ENCODE results near the gene DDR1. TPM values are rescaled to one million over a fixed set of nuclear protein-coding genes. Genes with fewer than 3 reads are reported as not detected.
"Not testable (repeated sequence)": the region's sequence is repeated elsewhere in the genome, so short reads cannot be mapped to it uniquely, and the experiment has no call there.

The DDR1 gene
- total RNA-seq, 2 experiments from 2014 or later: 6.5 to 6.6 TPM

- ChIA-PET POLR2A (no interaction called here), CTCF (interaction anchor here (0.9 kb wide), 1 partner anchor 161 kb away, joined by 3 read pairs; no protein-coding TSS in a partner anchor)
- DNase-seq: no peak
- H3K27me3 Mint-ChIP-seq: no peaks in the 10 kb centered on the region
- peaks cover 81% of the 10 kb centered on the region for H3K36me3 Mint-ChIP-seq (ENCODE audit: low read depth)
- Histone ChIP-seq H3K27ac (ENCODE audit: low read depth in 1 of 2, low read length in 2 of 2) (no peak overlapping the region), H3K4me1 (ENCODE audit: insufficient read depth, low read length) (peaks cover 16% of the 10 kb centered on the region), H3K4me3 (ENCODE audit: low read length) (no peak overlapping the region), H3K9me3 (ENCODE audit: control insufficient read depth in 1 of 2, insufficient read depth in 1 of 2, low read length in 2 of 2) (no peaks in the 10 kb centered on the region), H3K27me3 (ENCODE audit: control insufficient read depth in 1 of 2, insufficient read depth in 2 of 2, low read length in 2 of 2) (no peaks in the 10 kb centered on the region), H3K36me3 (ENCODE audit: insufficient read depth, low read length) (peaks cover 64% of the 10 kb centered on the region)
- no peaks in the 10 kb centered on the region for H3K9me3 Mint-ChIP-seq
- H3K4me1 Mint-ChIP-seq (ENCODE audit: low read depth): peaks cover 15% of the 10 kb centered on the region
- no peak for ATAC-seq (ENCODE audit: poor library complexity)
- TF ChIP-seq CTCF (IDR thresholded peaks at IDR 0.05): no peak
- no peak overlapping the region for H3K4me3 Mint-ChIP-seq
- intact Hi-C loops (cut with DNase I, micrococcal nuclease): loop anchor here in 1 of 2 experiments (5.0 to 10.0 kb wide), 2 partner anchors 209 to 594 kb away; partner anchors contain the start of gene TRIM39
- no peak overlapping the region for H3K27ac Mint-ChIP-seq
Observed at GRCh38 chr6:30918670-30919069, 34.4 kb downstream of the DDR1 start.

GRCh38 chr6:30922447-30922852 is 38.1 kb downstream of the DDR1 start:
- Histone ChIP-seq H3K9me3 (ENCODE audit: control insufficient read depth in 1 of 2, insufficient read depth in 1 of 2, low read length in 2 of 2) (no peaks in the 10 kb centered on the region), H3K36me3 (ENCODE audit: insufficient read depth, low read length) (peaks cover 72% of the 10 kb centered on the region), H3K4me1 (ENCODE audit: insufficient read depth, low read length) (no peaks in the 10 kb centered on the region), H3K27ac (ENCODE audit: low read depth in 1 of 2, low read length in 2 of 2) (no peak overlapping the region), H3K27me3 (ENCODE audit: control insufficient read depth in 1 of 2, insufficient read depth in 2 of 2, low read length in 2 of 2) (no peaks in the 10 kb centered on the region), H3K4me3 (ENCODE audit: low read length) (no peak overlapping the region)
- Mint-ChIP-seq H3K27me3 (no peaks in the 10 kb centered on the region), H3K36me3 (ENCODE audit: low read depth) (peaks cover 76% of the 10 kb centered on the region), H3K4me1 (ENCODE audit: low read depth) (no peaks in the 10 kb centered on the region), H3K27ac (no peak overlapping the region), H3K4me3 (no peak overlapping the region), H3K9me3 (no peaks in the 10 kb centered on the region)
- intact Hi-C loops (cut with DNase I, micrococcal nuclease): no loop called here
- TF ChIP-seq CTCF (IDR thresholded peaks at IDR 0.05): no peak
- no peak for ATAC-seq (ENCODE audit: poor library complexity)
- POLR2A ChIA-PET: no interaction called here
- DNase-seq: no peak
- CTCF ChIA-PET: no interaction called here

DNA sequence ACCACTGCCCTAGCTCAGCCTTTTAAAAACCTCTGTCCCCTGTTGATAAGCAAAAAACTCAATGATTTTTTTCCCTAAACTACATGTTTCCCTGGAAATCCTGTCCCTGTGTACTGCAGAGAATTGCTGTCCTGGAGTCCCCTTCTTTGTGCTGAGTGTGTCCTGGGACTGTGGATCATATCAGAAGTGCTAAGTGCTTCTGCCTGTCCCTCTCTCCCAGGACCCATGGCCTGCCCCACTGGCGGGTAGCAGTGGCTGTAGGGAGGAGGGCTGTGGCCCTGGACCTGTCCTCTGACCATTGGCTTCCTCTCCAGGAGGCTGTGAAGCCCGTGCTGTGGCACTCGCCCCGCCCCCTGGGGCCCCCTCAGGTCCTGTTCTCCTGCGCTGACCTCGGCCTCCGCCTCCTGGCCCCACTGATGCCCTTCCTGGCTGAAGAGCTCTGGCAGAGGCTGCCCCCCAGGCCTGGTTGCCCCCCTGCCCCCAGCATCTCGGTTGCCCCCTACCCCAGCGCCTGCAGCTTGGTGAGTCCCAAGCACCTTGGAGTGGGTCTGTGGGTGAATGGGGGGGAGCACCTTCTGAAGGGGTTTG is 39.8 kb downstream of the DDR1 start:
- H3K9me3 ChIP-seq (ENCODE audit: control insufficient read depth in 1 of 2, insufficient read depth in 1 of 2, low read length in 2 of 2); H3K9me3 Mint-ChIP-seq; H3K27ac ChIP-seq (ENCODE audit: low read depth in 1 of 2, low read length in 2 of 2); H3K4me3 Mint-ChIP-seq; H3K27me3 ChIP-seq (ENCODE audit: control insufficient read depth in 1 of 2, insufficient read depth in 2 of 2, low read length in 2 of 2); H3K4me3 ChIP-seq (ENCODE audit: low read length); H3K4me1 ChIP-seq (ENCODE audit: insufficient read depth, low read length); ATAC-seq (ENCODE audit: poor library complexity); CTCF ChIA-PET; DNase-seq; H3K27ac Mint-ChIP-seq; H3K4me1 Mint-ChIP-seq (ENCODE audit: low read depth); intact Hi-C loops (cut with DNase I, micrococcal nuclease); H3K27me3 Mint-ChIP-seq: not testable (repeated sequence)
- POLR2A ChIA-PET: interaction anchor here (0.7 kb wide), 1 partner anchor 16 kb away, joined by 3 read pairs; the partner anchor contains the start of gene GTF2H4
- peaks cover 59% of the 10 kb centered on the region for H3K36me3 ChIP-seq (ENCODE audit: insufficient read depth, low read length)
- H3K36me3 Mint-ChIP-seq (ENCODE audit: low read depth): peaks cover 60% of the 10 kb centered on the region

DNA sequence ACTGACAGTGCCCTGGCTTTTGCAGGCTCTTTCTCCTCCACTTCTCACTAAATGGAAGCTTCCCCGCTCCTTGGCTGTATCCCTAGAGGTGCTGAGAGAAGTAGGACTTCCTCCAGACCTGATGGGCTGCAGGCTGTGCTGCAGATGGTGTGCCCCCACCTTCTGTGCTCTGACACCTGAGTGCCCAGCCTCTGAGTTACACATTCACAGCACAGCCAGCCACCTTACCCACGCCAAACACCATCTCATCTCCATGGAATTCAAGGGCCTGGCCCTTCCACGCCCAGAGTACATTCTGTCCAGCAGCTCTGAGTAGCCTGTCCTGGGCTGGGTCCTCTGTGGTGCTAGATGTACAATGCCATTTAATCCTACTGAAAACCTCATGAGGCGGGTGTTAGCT is 42.3 kb downstream of the DDR1 start:
- ATAC-seq (ENCODE audit: poor library complexity) (no peak), DNase-seq (no peak)
- CTCF ChIA-PET: no interaction called here
- POLR2A ChIA-PET: no interaction called here
- Mint-ChIP-seq H3K36me3 (ENCODE audit: low read depth) (peaks cover 35% of the 10 kb centered on the region), H3K4me1 (ENCODE audit: low read depth) (no peaks in the 10 kb centered on the region), H3K27ac (no peak overlapping the region), H3K27me3 (no peaks in the 10 kb centered on the region), H3K9me3 (peaks cover 3% of the 10 kb centered on the region), H3K4me3 (no peak overlapping the region)
- peaks cover 0 to 6% of the 10 kb centered on the region in 2 experiments for H3K9me3 ChIP-seq (ENCODE audit: control insufficient read depth in 1 of 2, insufficient read depth in 1 of 2, low read length in 2 of 2)
- no peaks in the 10 kb centered on the region for H3K4me1 ChIP-seq (ENCODE audit: insufficient read depth, low read length)
- H3K4me3 ChIP-seq (ENCODE audit: low read length): no peak overlapping the region
- no peaks in the 10 kb centered on the region for H3K27me3 ChIP-seq (ENCODE audit: control insufficient read depth in 1 of 2, insufficient read depth in 2 of 2, low read length in 2 of 2)
- no peak overlapping the region for H3K27ac ChIP-seq (ENCODE audit: low read depth in 1 of 2, low read length in 2 of 2)
- H3K36me3 ChIP-seq (ENCODE audit: insufficient read depth, low read length): peaks cover 38% of the 10 kb centered on the region
- intact Hi-C loops (cut with DNase I, micrococcal nuclease): no loop called here
- TF ChIP-seq CTCF (IDR thresholded peaks at IDR 0.05): no peak

GRCh38 chr6:30927080-30927479 is 42.8 kb downstream of the DDR1 start:
- H3K27ac Mint-ChIP-seq; DNase-seq; intact Hi-C loops (cut with DNase I, micrococcal nuclease); H3K9me3 ChIP-seq (ENCODE audit: control insufficient read depth in 1 of 2, insufficient read depth in 1 of 2, low read length in 2 of 2); POLR2A ChIA-PET; H3K4me3 ChIP-seq (ENCODE audit: low read length); H3K4me1 Mint-ChIP-seq (ENCODE audit: low read depth); H3K4me3 Mint-ChIP-seq; H3K9me3 Mint-ChIP-seq; CTCF ChIA-PET; H3K4me1 ChIP-seq (ENCODE audit: insufficient read depth, low read length); H3K27ac ChIP-seq (ENCODE audit: low read depth in 1 of 2, low read length in 2 of 2); ATAC-seq (ENCODE audit: poor library complexity); H3K27me3 Mint-ChIP-seq; H3K27me3 ChIP-seq (ENCODE audit: control insufficient read depth in 1 of 2, insufficient read depth in 2 of 2, low read length in 2 of 2): not testable (repeated sequence)
- peaks cover 34% of the 10 kb centered on the region for H3K36me3 ChIP-seq (ENCODE audit: insufficient read depth, low read length)
- H3K36me3 Mint-ChIP-seq (ENCODE audit: low read depth): peaks cover 32% of the 10 kb centered on the region
